ENCODE measurements around the gene ARHGAP25.

GRCh38 chr2:68838641-68839040 is 104.0 kb downstream of the ARHGAP25 start:
- TF ChIP-seq CTCF (optimal IDR thresholded peaks at IDR 0.05 in 1 of 3, IDR thresholded peaks at IDR 0.05 in 1 of 3, conservative IDR thresholded peaks at IDR 0.05 in 1 of 3; ENCODE audit: extremely low read depth in 1 of 3, insufficient read depth in 2 of 3, low read length in 3 of 3) (no peak), EZH2 (IDR thresholded peaks at IDR 0.05; ENCODE audit: low read length) (no peak)

All from keratinocyte (primary cell).